Ovary (tissue), 9 donors: ENCODE data around the gene TUB. TPM values are rescaled to one million over a fixed set of nuclear protein-coding genes. Genes with fewer than 3 reads are reported as not detected.

Source experiments
- DNase-seq, 5 donors: peaks; one replicate each; pipeline ENCODE4 v3.0.0-alpha.2; 2019 to 2020
- H3K27ac ChIP-seq, 2 donors: fragments of 200-600 bp; one replicate each; pipeline versions ENCODE4 v1.5.1 to v1.8.0; 2019 to 2022
- H3K27me3 ChIP-seq: fragments of 200-600 bp; one replicate; pipeline ENCODE4 v1.8.0; 2022
- H3K36me3 ChIP-seq: fragments of 200-600 bp; sonication (generic); one replicate; pipeline ENCODE4 v1.5.1; 2019
- H3K4me1 ChIP-seq: one replicate; pipeline ENCODE4 v1.8.1; 2013; ENCODE audit warnings: mild to moderate bottlenecking, moderate library complexity; ENCODE audit not compliant: insufficient read depth
- H3K4me3 ChIP-seq: fragments of 200-600 bp; sonication (generic); one replicate; pipeline ENCODE4 v1.5.1; 2017
- H3K9me3 ChIP-seq, 2 donors: fragments of 200-600 bp in 1 of 2; sonication (generic) in 1 of 2; one replicate each; pipeline versions ENCODE4 v1.5.1 to v1.8.1; 2013 to 2019; ENCODE audit warnings: mild to moderate bottlenecking in 1 of 2, moderate library complexity in 1 of 2
- EP300 ChIP-seq: sonication (generic); formaldehyde crosslinking; IDR thresholded peaks from one replicate; pipeline ENCODE4 v1.6.1; 2017; ENCODE audit warnings: antibody characterized with exemption
- POLR2A ChIP-seq: fragments of 450-650 bp; IDR thresholded peaks from one replicate; pipeline ENCODE4 v1.6.1; 2017; ENCODE audit warnings: antibody characterized with exemption, mild to moderate bottlenecking, moderate library complexity
- WGBS, 3 donors: extraction: QIAGEN DNeasy Blood & Tissue Kit in 1 of 3; methylation state at CpG; one replicate each; pipeline versions ENCODE4 v1.1.5 to v1.1.7; 2013 to 2017; 5-methylcytosine and 5-hydroxymethylcytosine counted together
- intact Hi-C, 4 donors: fragments of 100-400 bp; cut with DNase I; formaldehyde crosslinking; loops; one replicate each; pipeline versions ENCODE4 v1.11.0 to v1.15.1; 2022 to 2023
- polyA plus RNA-seq, 2 donors: library from polyadenylated mRNA; stranded (reverse); fragments of 200-250 nt in 1 of 2; fragments of 350-450 nt in 1 of 2; fragmentation: Illumina TruSeq in 1 of 2; extraction: RNeasy Lipid Tissue Mini Kit (QIAGEN cat#74804) in 1 of 2; gene quantifications; one replicate each; pipeline ENCODE4 v1.2.3, GENCODE V29; 2013 to 2014
- total RNA-seq, 7 donors: library from RNA; depleted of rRNA in 2 of 7; stranded (reverse); fragments of >200 nt in 2 of 7; fragmentation: NEBNext Ultra II Directional in 3 of 7; extraction: Animal tissue kit (Norgen Biotek cat#: 25700) in 3 of 7; gene quantifications; one replicate each; pipeline versions ENCODE4 v1.1.0 to v1.2.4, GENCODE V29; 2016 to 2023
- TF ChIP-seq, protein P1 (sequence below), 3 donors: fragments of 450-650 bp in 2 of 3; fragments of 200-600 bp in 1 of 3; IDR thresholded peaks; one replicate each; pipeline versions ENCODE4 v1.5.1 to v1.8.0; 2016 to 2022; ENCODE audit warnings: antibody characterized with exemption in 3 of 3, mild to moderate bottlenecking in 1 of 3
- donor health status: DM: no; HTN: no; CAD: no; lungs with moderate emphysema.
- donor health status: DM: no; HTN: no; CAD: no.
- donor health status: Bipolar disorder and iron deficiency.
- donor health status: DM: yes; HTN: yes; CAD: no.
- donor health status: DM: no; HTN: no; CAD: no.
- donor health status: DM: yes; HTN: yes; CAD: no.

The TUB gene
- total and polyA plus RNA-seq, 9 donors: 7.2 to 33.4 (median 22.3) TPM

DNA sequence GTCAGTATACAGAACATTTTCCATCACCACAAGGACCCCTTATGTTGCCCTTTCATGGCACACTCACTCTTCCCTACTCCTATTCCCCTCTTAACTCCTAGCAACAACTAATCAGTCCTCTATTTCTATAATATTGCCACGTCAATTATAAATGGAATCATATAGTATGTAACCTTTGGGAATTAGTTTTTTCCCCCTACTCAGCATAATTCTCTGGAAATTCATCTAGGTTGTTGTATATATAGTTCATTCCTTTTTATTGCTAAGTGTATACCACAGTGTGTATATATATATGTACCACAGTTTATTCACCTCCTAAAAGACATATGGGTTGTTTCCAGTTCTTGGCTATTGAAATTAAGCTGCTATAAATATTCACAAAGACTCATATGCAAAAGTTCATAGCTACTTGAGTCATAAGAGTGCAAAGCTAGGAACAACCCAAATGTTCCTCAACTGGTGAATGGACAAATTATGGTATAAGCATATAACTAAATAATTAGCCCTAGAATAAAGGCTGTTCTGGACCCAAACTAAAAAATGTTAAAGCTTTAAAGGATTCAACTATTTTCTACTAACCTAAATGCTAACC, 41.3 kb downstream of the TUB start:
- H3K4me1 ChIP-seq: no peaks in the 10 kb centered on the region
- intact Hi-C loops: no loop called here
- H3K27me3 ChIP-seq: no peaks in the 10 kb centered on the region
- H3K9me3 ChIP-seq: no peaks in the 10 kb centered on the region
- H3K4me3 ChIP-seq: no peak overlapping the region
- H3K27ac ChIP-seq: no peak overlapping the region
- 91 to 95% (median 93%) methylated on average over 1 of the region's 1 CpG for WGBS, 3 donors
- TF ChIP-seq EP300 (no peak), POLR2A (no peak)
- TF ChIP-seq, protein P1, sequence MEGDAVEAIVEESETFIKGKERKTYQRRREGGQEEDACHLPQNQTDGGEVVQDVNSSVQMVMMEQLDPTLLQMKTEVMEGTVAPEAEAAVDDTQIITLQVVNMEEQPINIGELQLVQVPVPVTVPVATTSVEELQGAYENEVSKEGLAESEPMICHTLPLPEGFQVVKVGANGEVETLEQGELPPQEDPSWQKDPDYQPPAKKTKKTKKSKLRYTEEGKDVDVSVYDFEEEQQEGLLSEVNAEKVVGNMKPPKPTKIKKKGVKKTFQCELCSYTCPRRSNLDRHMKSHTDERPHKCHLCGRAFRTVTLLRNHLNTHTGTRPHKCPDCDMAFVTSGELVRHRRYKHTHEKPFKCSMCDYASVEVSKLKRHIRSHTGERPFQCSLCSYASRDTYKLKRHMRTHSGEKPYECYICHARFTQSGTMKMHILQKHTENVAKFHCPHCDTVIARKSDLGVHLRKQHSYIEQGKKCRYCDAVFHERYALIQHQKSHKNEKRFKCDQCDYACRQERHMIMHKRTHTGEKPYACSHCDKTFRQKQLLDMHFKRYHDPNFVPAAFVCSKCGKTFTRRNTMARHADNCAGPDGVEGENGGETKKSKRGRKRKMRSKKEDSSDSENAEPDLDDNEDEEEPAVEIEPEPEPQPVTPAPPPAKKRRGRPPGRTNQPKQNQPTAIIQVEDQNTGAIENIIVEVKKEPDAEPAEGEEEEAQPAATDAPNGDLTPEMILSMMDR (IDR thresholded peaks at IDR 0.05): no peak
- DNase-seq: no peak
- H3K36me3 ChIP-seq: no peaks in the 10 kb centered on the region

DNA sequence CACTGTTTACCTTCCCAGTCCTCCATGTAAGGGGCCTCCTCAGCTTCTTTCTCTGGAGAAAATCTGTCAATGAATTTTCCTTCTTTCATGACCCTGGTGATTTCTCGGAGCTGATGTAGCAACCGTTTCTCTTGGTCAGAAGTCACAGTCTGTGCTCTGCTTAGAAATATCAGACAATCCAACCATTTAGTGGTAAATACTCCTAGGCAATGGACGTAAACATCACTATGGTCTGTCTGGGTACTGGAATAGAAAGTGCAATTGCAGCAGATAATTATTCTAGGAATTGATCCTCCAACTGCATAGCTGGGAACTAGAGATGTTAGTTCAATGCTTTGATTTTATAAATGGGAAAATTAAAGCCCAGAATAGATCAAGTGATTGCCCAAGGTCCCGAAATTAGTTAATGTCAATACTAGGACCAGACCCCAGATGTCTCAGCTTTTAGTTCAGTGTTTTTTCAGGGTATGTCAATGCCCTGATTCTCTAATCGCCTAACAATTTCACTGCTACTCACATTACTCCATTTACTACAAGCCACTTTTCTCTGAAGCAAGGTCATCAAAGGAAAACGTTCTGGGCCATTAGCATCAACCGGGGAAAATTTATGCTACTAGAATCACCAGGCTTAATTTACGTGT, 45.8 kb downstream of the TUB start:
- TF ChIP-seq POLR2A (no peak), EP300 (no peak)
- TF ChIP-seq, protein P1 (IDR thresholded peaks at IDR 0.05): no peak
- no peak for DNase-seq
- Histone ChIP-seq H3K36me3 (no peaks in the 10 kb centered on the region), H3K27me3 (no peaks in the 10 kb centered on the region), H3K27ac (no peak overlapping the region), H3K4me3 (no peak overlapping the region), H3K4me1 (no peaks in the 10 kb centered on the region), H3K9me3 (no peaks in the 10 kb centered on the region)
- intact Hi-C loops: no loop called here
- 65 to 69% (median 68%) methylated on average over 8 of the region's 8 CpGs for WGBS, 3 donors

DNA sequence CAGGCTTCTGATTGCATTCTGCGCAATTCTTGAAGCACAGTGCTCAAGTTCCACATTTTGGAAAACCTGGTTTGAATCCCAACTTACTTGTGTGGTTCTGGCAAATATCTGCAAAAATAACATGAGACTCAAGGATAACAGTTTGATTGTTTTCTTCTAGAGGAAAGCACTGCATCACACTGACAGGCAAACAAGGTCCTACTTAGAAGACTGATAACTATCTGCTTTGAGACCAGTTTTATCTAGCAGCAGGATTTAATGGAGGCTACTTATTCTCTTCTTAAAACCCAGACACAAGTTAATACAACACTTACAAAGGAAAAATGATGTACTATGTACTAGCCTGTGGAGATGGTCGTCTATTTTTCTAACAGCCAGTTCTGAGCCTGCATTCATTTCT, 46.4 kb downstream of the TUB start:
- Histone ChIP-seq H3K27ac (no peak overlapping the region), H3K4me1 (no peaks in the 10 kb centered on the region), H3K9me3 (no peaks in the 10 kb centered on the region), H3K4me3 (no peak overlapping the region), H3K27me3 (no peaks in the 10 kb centered on the region), H3K36me3 (no peaks in the 10 kb centered on the region)
- intact Hi-C loops: no loop called here
- TF ChIP-seq, protein P1 (IDR thresholded peaks at IDR 0.05): no peak
- TF ChIP-seq POLR2A (no peak), EP300 (no peak)
- no peak for DNase-seq
- WGBS, 3 donors: 71 to 76% (median 76%) methylated on average over 2 of the region's 2 CpGs

DNA sequence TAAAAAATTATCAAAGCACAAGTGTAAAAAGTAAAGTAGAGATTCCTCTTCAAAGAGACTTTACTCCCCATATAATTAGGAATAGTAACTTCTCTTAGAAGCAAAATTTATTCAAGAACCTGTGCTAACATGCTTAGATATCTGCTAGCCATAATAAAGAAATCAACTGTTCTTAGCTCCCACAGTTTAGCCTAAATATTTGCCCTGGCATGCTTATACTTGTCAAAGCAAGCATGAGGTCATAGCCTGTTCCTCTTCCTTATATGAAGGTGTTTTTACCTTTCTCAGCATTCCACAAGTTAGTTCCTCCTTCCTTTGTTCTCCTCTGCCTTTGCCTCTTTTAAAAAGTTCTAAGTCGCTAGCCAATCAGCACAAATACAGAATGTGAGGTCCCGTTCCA, 57.5 kb downstream of the TUB start:
- H3K9me3 ChIP-seq: no peaks in the 10 kb centered on the region
- intact Hi-C loops: no loop called here
- 89 to 96% (median 92%) methylated on average over 2 of the region's 2 CpGs for WGBS, 3 donors
- no peaks in the 10 kb centered on the region for H3K27me3 ChIP-seq
- H3K36me3 ChIP-seq: no peaks in the 10 kb centered on the region
- DNase-seq: no peak
- TF ChIP-seq EP300 (no peak), POLR2A (no peak)
- TF ChIP-seq, protein P1 (IDR thresholded peaks at IDR 0.05): no peak
- H3K4me3 ChIP-seq: no peak overlapping the region
- no peak overlapping the region for H3K27ac ChIP-seq
- no peaks in the 10 kb centered on the region for H3K4me1 ChIP-seq
